Stimulated activated naive CD8-positive, alpha-beta T cell treated with anti-CD3 and anti-CD28 coated beads, Interleukin-15, amount 100 ng/mL, for 72 hours (primary cell): Measurements from ENCODE around the gene PVR.
"Not testable (repeated sequence)": the region's sequence is repeated elsewhere in the genome, so short reads cannot be mapped to it uniquely, and the experiment has no call there.

Source experiments
- ATAC-seq: fragments of 150-1000 bp; cut with Tn5 transposase; 2 replicates; pipeline ENCODE4 v1.10.0; 2021; ENCODE audit warnings: mild to moderate bottlenecking, moderate library complexity
- DNase-seq, 2 donors: peaks; one replicate each; pipeline ENCODE4 v3.0.0; 2021 to 2022
- H3K27ac Mint-ChIP-seq, 2 donors: one replicate each; pipeline ENCODE4 v1.8.0; 2022; ENCODE audit warnings: mild to moderate bottlenecking in 2 of 2, mixed read lengths in 2 of 2, moderate library complexity in 2 of 2
- H3K27me3 Mint-ChIP-seq: one replicate; pipeline ENCODE4 v1.8.0; 2022; ENCODE audit warnings: mixed read lengths
- H3K4me1 Mint-ChIP-seq: one replicate; pipeline ENCODE4 v1.8.0; 2022; ENCODE audit warnings: mild to moderate bottlenecking, mixed read lengths
- H3K4me3 Mint-ChIP-seq, 2 donors: one replicate each; pipeline ENCODE4 v1.8.0; 2022; ENCODE audit warnings: mild to moderate bottlenecking in 2 of 2, mixed read lengths in 2 of 2, moderate library complexity in 1 of 2
- H3K9me3 Mint-ChIP-seq, 2 donors: one replicate each; pipeline ENCODE4 v1.8.0; 2022; ENCODE audit warnings: mixed read lengths in 2 of 2

PVR gene

DNA sequence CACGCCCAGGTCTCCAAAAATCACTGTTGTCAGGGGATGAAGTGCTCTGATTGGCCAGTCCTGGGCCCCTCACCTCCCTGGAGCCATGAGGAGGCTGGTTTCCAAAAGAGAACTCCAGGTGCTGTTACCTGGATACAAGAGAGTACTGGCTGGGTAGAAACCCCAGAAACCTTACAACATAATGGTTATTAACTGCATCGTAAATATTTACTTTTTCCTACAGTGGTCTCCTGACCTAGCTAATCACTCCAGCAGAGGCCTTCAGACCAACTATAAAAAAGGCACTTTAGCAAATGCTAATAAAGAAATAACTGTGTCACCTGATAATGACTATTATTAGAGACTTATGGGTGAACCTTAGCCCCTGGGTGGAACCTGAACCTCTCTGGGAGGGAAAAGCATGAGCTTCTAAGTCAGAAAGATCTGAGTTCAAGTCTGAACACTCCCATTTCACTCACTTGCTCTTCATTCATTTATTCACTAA lies 31.9 kb upstream of the PVR start:
- Mint-ChIP-seq H3K27ac (no peak overlapping the region), H3K4me1 (peaks cover 20% of the 10 kb centered on the region), H3K9me3 (peaks cover 0 to 14% of the 10 kb centered on the region in 2 donors), H3K4me3 (no peak overlapping the region), H3K27me3 (no peaks in the 10 kb centered on the region)
- ATAC-seq (no peak), DNase-seq (no peak)

DNA sequence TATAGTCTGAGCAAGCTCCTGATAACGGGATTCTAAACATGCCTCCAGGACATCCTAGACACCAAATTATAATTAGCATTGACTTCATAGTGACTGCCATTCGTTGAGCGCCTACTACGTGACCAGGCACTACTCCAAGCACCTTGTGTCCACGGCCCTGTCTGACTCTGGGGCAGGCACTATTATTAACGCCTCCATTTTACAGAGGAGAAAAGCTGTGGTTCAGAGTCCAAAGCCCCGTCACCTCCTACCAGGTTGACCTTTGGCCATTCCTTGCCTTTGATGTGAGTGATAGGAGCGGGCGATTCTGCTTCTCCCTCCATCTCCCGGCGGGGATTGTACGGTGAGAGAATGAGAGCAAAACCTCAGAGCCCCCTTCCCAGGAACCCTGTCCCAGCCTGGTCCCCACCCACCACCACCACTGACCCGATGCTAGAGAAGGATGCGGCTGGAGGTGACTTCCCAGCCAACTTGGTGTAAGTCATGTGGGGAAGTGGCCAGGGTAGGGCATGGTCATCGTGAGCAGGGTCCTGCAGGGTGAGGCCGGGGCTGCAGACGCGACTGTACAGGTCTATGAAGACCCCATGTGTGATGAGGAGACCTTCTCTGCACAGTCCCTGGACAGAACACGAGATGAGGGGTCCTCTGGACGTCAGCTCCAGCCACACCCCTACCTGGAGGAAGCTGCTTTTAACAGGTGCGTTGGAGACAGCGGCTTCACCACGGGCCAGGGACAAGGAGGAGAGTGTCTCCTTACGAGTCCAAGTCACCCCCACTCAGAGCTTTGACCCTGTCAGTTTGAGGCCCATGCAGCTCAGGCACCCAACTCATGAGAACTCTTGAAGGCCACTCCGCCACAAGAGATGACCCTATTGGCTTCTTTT lies 30.2 kb upstream of the PVR start, which contains the start of gene IGSF23:
TSS of gene IGSF23 (plus strand) at position 269 of the 884 bp plus-strand sequence. CDS start at position 352, 83 bp downstream.
- DNase-seq (no peak), ATAC-seq (no peak)
- Mint-ChIP-seq H3K27ac (peak within 1 kb of the TSS in 1 of 2 donors; percentile 19), H3K4me3 (no peak within 1 kb of the TSS), H3K27me3 (no peaks in the 10 kb centered on the region), H3K9me3 (no peaks in the 10 kb centered on the region), H3K4me1 (peaks cover 7% of the 10 kb centered on the region)

DNA sequence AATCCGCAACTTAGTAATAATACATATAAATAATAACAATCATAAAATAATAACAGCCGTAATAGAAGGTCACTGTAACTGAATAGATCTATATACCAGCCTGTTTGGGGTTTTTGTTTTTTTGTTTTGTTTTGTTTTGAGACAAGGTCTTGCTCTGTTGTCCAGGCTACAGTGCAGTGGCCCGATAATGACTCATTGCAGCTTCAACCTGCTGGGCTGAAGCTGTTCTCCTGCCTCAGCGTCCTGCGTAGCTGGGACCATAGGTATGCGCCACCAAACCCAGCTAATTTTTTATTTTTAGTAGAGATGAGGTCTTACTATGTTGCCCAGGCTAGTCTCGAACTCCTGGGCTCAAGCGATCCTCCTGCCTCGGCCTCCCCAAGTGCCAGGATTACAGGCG lies 29.4 kb upstream of the PVR start:
- H3K9me3 Mint-ChIP-seq, result no peaks in the 10 kb centered on the region
- no peak overlapping the region for H3K27ac Mint-ChIP-seq

DNA sequence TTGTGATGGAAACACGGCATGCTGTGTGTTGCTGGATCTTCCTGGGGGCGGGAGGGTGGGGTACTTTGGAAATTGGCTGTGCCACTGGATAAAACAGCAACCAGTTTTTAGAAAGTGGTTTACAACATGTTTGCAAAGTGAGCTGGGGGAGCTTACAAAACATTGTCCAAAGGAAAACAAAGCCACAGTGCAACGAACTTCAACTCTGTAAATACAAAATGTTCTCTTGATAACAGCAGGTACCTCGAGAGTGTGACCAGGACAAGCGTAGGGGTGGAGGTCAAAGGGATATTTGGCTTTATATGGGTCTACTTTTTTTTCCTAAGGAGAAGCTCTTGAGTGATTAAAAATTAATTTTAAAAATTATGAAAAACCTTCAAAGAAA lies 27.9 kb upstream of the PVR start:
- Mint-ChIP-seq H3K4me3 (no peak overlapping the region), H3K9me3 (no peaks in the 10 kb centered on the region), H3K27me3 (no peaks in the 10 kb centered on the region), H3K27ac (peak overlapping the region in 1 of 2 donors; percentile 61), H3K4me1 (no peaks in the 10 kb centered on the region)
- no peak for ATAC-seq
- DNase-seq, result no peak

More for the DNA sequence above, 29.4 kb upstream of the PVR start:
- Mint-ChIP-seq H3K4me3 (no peak overlapping the region), H3K27me3 (no peaks in the 10 kb centered on the region), H3K4me1 (peaks cover 1% of the 10 kb centered on the region)
- DNase-seq (no peak), ATAC-seq (no peak)

DNA sequence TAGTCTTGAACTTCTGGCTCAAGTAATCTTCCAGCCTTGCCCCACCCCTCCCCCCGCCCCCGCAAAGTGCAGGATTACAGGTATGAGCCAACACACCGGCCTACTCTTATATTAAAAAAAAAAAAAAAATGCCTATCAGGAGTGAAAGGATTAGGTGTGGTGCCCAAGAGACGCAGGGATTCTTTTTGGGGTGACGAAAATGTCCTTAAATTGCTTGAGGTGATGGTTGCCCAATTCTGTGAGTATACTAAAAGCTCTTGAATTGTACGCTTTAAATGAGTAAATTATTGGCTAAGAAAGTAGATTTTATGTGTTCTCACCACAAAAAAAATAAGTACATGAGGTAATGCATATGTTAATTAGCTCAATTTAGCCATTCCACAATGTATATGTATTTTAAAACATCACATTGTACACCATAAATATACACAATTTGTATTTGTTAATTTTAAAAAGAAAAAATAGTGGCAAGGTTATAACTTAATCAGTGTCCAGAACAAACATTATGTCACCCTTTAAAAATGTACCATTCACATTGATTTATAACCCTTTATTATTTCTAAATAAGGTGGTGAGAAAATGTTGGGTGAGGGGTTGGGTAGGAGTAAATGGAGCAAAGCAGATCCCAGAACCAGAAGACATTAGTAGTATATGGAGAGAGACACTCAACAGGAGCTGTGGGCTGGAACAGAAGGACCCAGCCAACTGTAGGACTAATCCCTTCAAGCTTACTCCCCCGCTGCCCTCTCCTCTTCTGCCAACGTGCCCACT lies 26.4 kb upstream of the PVR start:
- Mint-ChIP-seq H3K4me1 (no peaks in the 10 kb centered on the region), H3K27ac (no peak overlapping the region), H3K4me3 (no peak overlapping the region), H3K27me3 (no peaks in the 10 kb centered on the region), H3K9me3 (no peaks in the 10 kb centered on the region)
- no peak for DNase-seq
- no peak for ATAC-seq

DNA sequence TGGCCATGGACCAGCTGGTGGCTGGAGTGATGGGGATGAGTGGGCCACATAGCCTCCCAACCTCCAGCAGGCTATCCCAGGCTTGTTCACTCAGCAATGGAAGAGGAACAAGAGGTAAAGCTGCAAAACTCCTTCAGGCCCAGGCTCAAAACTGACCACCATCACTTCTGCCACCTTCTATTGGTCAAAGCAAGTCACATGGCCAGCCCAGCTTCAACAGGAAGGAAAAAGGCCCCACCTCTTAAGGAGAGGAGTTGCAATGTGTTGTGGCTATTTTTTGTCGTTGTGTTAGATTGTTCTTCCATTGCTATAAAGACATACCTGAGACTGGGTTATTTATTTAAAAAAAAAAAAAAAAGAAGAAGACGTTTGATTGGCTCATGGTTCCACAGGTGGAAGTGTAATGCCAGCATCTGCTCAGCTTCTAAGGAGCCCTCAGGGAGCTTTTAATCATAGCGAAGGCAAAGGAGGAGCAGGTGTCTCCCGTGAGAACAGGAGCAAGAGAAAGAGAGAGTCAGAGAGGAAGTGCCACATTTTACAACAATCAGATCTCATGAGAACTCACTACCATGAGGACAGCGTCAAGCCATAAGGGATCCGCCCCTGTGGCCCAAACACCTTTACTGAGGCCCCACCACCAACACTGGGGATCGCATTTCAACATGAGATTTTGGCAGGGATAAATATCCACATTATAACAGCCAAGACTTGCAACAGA lies 24.9 kb upstream of the PVR start:
- Mint-ChIP-seq H3K27ac (no peak overlapping the region), H3K4me1 (no peaks in the 10 kb centered on the region), H3K27me3 (no peaks in the 10 kb centered on the region), H3K9me3 (no peaks in the 10 kb centered on the region), H3K4me3 (no peak overlapping the region)
- ATAC-seq (no peak), DNase-seq (no peak)

DNA sequence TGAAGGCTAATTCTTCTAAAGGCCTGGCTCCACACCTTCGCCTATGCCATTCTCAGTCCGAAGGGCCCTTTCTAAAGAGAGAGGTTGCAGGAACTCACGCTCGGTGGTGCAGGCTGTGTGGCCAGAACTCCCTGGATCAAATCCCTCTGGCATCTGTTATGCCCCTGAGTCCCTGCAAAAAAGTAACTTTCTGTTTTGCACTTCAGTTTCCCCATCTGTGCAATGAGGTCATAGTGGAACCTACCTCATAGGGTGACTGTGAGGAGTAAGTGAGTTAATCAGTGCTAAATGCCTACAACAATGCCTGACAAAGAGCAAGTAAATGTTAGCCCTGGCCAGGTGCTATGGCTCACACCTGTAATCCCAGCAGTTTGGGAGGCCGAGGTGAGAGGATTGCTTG lies 23.0 kb upstream of the PVR start:
- DNase-seq (no peak), ATAC-seq (no peak)
- no peaks in the 10 kb centered on the region for H3K27me3 Mint-ChIP-seq
- no peaks in the 10 kb centered on the region for H3K9me3 Mint-ChIP-seq
- no peaks in the 10 kb centered on the region for H3K4me1 Mint-ChIP-seq
- no peak overlapping the region for H3K4me3 Mint-ChIP-seq
- H3K27ac Mint-ChIP-seq, result no peak overlapping the region

DNA sequence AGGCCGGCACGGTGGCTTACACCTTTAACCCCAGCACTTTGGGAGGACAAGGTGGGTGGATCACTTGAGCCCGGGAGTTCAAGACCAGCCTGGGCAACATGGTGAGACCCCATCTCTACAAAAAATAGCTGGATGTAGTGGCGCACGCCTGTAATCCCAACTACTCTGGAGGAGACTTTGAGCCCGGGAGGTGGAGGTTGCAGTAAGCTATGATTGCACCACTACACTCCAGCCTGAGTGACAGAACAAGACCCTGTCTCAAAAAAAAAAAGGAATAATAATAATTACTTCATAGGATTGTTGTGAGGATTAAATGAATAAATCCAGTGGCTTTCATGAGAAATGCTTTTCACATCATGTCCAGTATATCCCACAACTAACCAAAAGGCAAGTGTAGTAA lies 22.3 kb upstream of the PVR start:
- H3K27ac Mint-ChIP-seq, result no peak overlapping the region
- H3K4me1 Mint-ChIP-seq, result no peaks in the 10 kb centered on the region
- H3K9me3 Mint-ChIP-seq, result no peaks in the 10 kb centered on the region
- no peaks in the 10 kb centered on the region for H3K27me3 Mint-ChIP-seq
- DNase-seq, result no peak
- H3K4me3 Mint-ChIP-seq, result no peak overlapping the region
- no peak for ATAC-seq

DNA sequence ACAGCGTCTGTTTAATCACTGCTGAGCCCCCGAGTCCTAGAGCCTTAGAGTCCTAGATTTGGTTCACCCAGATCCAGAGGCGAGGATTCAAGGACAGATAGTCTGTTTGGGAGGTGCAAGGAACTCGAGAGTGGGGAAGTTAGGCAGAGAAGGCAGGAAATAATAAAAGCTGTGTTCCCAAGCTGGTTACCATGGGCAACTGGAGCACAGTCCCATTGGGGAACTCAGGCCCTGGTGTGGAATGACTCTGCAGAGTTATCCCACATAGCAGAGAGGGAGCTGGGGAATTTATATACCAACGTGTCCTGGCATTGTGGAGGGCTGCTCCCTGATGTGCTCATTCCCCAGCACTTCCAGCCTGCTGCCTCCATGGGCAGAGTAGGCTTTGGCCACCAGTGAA lies 20.6 kb upstream of the PVR start:
- ATAC-seq (no peak), DNase-seq (no peak)
- Mint-ChIP-seq H3K9me3 (no peaks in the 10 kb centered on the region), H3K4me1 (no peaks in the 10 kb centered on the region), H3K27me3 (no peaks in the 10 kb centered on the region), H3K4me3 (no peak overlapping the region), H3K27ac (no peak overlapping the region)

DNA sequence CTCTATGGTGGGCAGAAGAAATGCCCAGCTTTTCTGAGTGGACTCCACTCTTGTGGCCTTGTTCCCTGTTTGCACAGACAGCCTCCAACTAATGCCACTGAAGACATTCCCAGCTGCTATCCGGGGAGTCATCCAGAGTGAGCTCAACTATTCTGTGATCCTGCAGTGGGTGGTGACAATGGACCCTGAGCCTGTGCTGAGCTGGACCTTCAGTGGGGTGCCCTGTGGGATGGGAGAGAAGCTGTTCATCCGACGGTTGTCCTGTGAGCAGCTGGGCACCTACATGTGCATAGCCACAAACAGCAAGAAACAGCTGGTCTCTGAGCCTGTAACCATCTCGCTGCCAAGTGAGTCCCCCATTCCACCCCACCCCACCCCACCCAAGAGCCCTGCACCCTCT lies 20.1 kb upstream of the PVR start:
- DNase-seq, result no peak
- no peaks in the 10 kb centered on the region for H3K9me3 Mint-ChIP-seq
- ATAC-seq, result no peak
- no peaks in the 10 kb centered on the region for H3K4me1 Mint-ChIP-seq
- no peak overlapping the region for H3K27ac Mint-ChIP-seq
- H3K4me3 Mint-ChIP-seq, result no peak overlapping the region
- no peaks in the 10 kb centered on the region for H3K27me3 Mint-ChIP-seq

DNA sequence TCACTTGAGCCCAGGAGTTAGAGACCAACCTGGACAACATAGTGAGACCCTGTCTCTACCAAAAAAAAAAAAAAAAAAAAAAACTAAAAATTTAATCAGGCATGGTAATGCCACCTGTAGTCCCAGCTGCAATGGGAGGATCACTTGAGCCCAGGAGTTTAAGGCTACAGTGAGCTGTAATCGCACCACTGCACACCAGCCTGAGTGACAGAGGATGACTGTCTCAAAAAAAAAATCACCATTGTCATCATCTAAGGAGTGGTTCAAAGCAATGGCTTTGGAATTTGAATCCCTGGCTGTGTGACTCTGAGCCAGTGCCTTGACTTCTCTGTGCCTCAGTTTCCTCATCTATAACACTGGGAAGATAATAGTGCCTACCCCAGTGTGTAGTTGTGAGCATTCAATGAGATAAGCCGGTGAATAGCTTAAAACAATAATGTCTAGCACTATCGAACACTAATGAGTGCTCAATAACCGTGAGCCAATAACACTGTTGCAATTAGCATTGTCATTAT lies 18.8 kb upstream of the PVR start:
- ATAC-seq (no peak), DNase-seq (no peak)
- H3K9me3 Mint-ChIP-seq, result no peaks in the 10 kb centered on the region
- H3K4me3 Mint-ChIP-seq, result no peak overlapping the region
- no peaks in the 10 kb centered on the region for H3K27me3 Mint-ChIP-seq
- H3K4me1 Mint-ChIP-seq, result no peaks in the 10 kb centered on the region
- no peak overlapping the region for H3K27ac Mint-ChIP-seq

DNA sequence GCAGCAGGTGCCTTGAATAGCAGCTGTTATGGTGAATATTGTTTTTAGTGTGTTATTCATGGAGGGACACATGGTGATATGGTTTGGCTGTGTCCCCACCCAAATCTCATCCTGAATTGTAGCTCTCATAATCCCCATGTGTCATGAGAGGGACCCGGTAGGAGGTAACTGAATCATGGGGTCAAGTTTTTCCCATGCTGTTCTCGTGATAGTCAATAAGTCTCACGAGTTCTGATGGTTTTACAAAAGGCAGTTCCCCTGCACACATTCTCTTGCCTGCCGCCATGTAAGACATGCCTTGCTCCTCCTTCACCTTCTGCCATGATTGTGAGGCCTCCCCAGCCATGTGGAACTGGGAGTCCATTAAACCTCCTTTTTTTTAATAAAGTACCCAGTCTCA lies 18.1 kb upstream of the PVR start:
- not testable (repeated sequence) for H3K4me3 Mint-ChIP-seq, H3K4me1 Mint-ChIP-seq, H3K27ac Mint-ChIP-seq, DNase-seq, ATAC-seq, H3K27me3 Mint-ChIP-seq, H3K9me3 Mint-ChIP-seq

DNA sequence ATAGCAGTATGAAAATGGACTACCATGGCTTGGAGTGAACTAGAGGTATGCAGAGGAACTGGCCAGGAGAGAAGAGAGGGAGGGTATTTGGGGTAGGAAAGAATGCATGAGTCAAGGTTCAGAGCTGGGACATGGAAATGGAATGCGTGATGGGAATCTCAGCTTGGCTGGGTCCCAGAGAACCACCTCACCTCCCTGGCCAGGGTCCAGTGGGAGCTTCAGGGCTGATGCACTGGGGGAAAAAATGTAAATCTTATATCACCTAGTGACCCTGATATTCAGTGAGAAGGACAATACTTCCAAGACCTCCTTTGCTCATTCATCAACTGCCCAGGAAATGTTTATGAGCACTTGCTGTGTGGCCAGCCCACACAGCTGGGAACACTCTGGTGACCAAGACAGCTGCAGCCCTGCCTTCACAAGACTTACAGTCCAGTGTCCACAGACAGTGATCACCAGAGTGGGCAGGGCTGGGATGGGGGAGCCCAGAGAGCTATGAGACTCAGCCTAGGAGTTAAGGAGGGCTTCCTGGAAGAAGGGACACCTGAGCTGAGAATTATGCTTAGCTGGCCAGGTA lies 17.6 kb upstream of the PVR start:
- Mint-ChIP-seq H3K9me3 (no peaks in the 10 kb centered on the region), H3K27ac (no peak overlapping the region), H3K27me3 (no peaks in the 10 kb centered on the region), H3K4me1 (no peaks in the 10 kb centered on the region), H3K4me3 (no peak overlapping the region)
- ATAC-seq, result no peak
- no peak for DNase-seq

DNA sequence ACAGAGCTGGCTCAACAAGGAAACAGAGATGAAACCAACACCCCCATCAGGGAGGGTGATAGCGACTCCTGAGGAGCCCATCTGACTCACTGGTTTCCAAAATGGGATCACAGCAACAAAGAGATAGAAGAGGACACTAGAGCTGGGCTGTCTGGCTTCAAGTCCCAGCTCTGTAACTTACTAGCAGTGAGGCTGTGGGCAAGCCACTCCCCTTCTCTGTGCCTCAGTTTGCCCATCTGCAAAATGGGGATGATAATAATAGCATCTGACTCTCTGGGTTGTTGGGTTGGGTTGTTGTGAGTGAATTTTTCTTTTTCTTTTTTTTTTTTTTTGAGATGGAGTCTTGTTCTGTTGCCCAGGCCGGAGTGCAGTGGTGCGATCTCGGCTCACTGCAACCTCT lies 16.1 kb upstream of the PVR start:
- Mint-ChIP-seq H3K27me3 (no peaks in the 10 kb centered on the region), H3K9me3 (no peaks in the 10 kb centered on the region), H3K4me3 (no peak overlapping the region), H3K27ac (no peak overlapping the region), H3K4me1 (no peaks in the 10 kb centered on the region)
- ATAC-seq, result no peak
- no peak for DNase-seq

DNA sequence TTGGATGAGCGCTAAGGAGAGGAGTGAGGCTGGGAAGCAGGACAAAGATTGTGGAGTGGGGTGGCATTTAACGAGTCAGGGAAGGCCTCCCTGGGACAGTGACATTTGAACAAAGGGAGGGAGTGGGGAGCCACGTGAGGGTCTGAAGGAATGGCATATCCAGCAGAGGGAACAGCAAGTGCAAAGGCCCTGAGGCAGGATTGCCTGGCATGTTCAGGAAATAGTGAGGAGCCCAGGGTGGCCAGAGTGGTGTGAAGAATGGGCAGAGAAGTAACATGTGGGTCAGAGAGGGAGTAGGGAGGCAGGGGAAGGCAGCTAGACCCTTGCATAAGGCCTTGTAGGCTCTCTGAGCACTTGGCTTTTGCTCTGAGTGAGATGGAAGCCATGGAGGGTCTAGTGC lies 14.9 kb upstream of the PVR start:
- Mint-ChIP-seq H3K4me1 (no peaks in the 10 kb centered on the region), H3K4me3 (no peak overlapping the region), H3K27ac (no peak overlapping the region), H3K27me3 (peaks cover 5% of the 10 kb centered on the region), H3K9me3 (no peaks in the 10 kb centered on the region)
- ATAC-seq (no peak), DNase-seq (no peak)
